Fibroblast of lung (primary cell): Measurements from ENCODE around the gene DLX6. TPM values are rescaled to one million over a fixed set of nuclear protein-coding genes. Genes with fewer than 3 reads are reported as not detected.

Experiments used
- DNase-seq, 2 donors: peaks; one replicate each; pipeline versions ENCODE4 v3.0.0 to v3.0.0-alpha.2; 2010; ENCODE audit warnings: low read depth in 2 of 2
- H2AFZ ChIP-seq: 2 replicates; pipeline ENCODE4 v1.5.1; 2012; ENCODE audit warnings: low read length, control low read depth, inconsistent platforms
- H3K27ac ChIP-seq: 2 replicates; pipeline ENCODE4 v1.5.1; 2011; ENCODE audit warnings: low read length, control low read depth; ENCODE audit not compliant: insufficient read depth
- H3K27me3 ChIP-seq: 2 replicates; pipeline ENCODE4 v1.5.1; 2011; ENCODE audit warnings: mild to moderate bottlenecking, low read length; ENCODE audit not compliant: control insufficient read depth, insufficient read depth
- H3K36me3 ChIP-seq: 2 replicates; pipeline ENCODE4 v1.5.1; 2011; ENCODE audit warnings: low read length; ENCODE audit not compliant: control insufficient read depth, insufficient read depth
- H3K4me1 ChIP-seq: 2 replicates; pipeline ENCODE4 v1.5.1; 2011; ENCODE audit warnings: low read length; ENCODE audit not compliant: control insufficient read depth, insufficient read depth; ENCODE audit errors: extremely low read depth
- H3K4me2 ChIP-seq: 2 replicates; pipeline ENCODE4 v1.5.1; 2011; ENCODE audit warnings: low read length, control low read depth; ENCODE audit not compliant: insufficient read depth; ENCODE audit errors: extremely low read depth
- H3K4me3 ChIP-seq, 4 experiments: fragments of 200-600 bp in 1 of 4; sonication (generic) in 1 of 4; replicated peaks in 1 of 4; 2 replicates each; pipeline ENCODE4 v1.5.1; 2011 to 2016; ENCODE audit warnings: low read length in 4 of 4, low read depth in 3 of 4, mild to moderate bottlenecking in 3 of 4, control low read depth in 2 of 4, inconsistent platforms in 1 of 4, mixed read lengths in 1 of 4; ENCODE audit not compliant: insufficient read depth in 1 of 4; ENCODE audit errors: control extremely low read depth in 1 of 4
- H3K79me2 ChIP-seq: 2 replicates; pipeline ENCODE4 v1.5.1; 2012; ENCODE audit warnings: mild to moderate bottlenecking, low read length, inconsistent platforms; ENCODE audit not compliant: control insufficient read depth, insufficient read depth
- H3K9ac ChIP-seq: 2 replicates; pipeline ENCODE4 v1.5.1; 2011; ENCODE audit warnings: mild to moderate bottlenecking, low read length, control low read depth; ENCODE audit not compliant: insufficient read depth
- H3K9me3 ChIP-seq: 2 replicates; pipeline ENCODE4 v1.5.1; 2012; ENCODE audit warnings: low read depth, low read length; ENCODE audit not compliant: control insufficient read depth, insufficient read depth
- H4K20me1 ChIP-seq: 2 replicates; pipeline ENCODE4 v1.5.1; 2011; ENCODE audit warnings: low read length; ENCODE audit not compliant: control insufficient read depth, insufficient read depth; ENCODE audit errors: extremely low read depth
- EZH2 ChIP-seq: IDR thresholded peaks from 2 replicates; pipeline ENCODE4 v1.5.1; 2012; ENCODE audit warnings: low read length, control low read depth, mild to moderate bottlenecking; ENCODE audit errors: missing control alignments
- polyA plus RNA-seq, 2 donors: library from polyadenylated mRNA; depleted of rRNA in 1 of 2; stranded (reverse) in 1 of 2; unstranded in 1 of 2; fragments of >200 nt; gene quantifications; 2 replicates each; pipeline ENCODE4 v1.2.1, GENCODE V29; 2011 to 2012; ENCODE audit warnings: missing spikeins in 1 of 2
- total RNA-seq: library from RNA; depleted of rRNA; stranded (reverse); fragments of >200 nt; gene quantifications from 2 replicates; pipeline ENCODE4 v1.2.1, GENCODE V29; 2014
- TF ChIP-seq, protein P1 (sequence below), 2 donors: IDR thresholded peaks in 1 of 2; conservative IDR thresholded peaks in 1 of 2; 1 replicate in 1 of 2; 2 replicates in 1 of 2; pipeline ENCODE4 v1.5.1; 2011 to 2012; ENCODE audit warnings: low read length in 2 of 2, control low read depth in 1 of 2, inconsistent platforms in 1 of 2, low read depth in 1 of 2, mild to moderate bottlenecking in 1 of 2

The DLX6 gene
- total and polyA plus RNA-seq, 2 donors (not counting 1 experiment from before 2014, with no cell fraction given): under 0.01 TPM; not detected in 1

DNA sequence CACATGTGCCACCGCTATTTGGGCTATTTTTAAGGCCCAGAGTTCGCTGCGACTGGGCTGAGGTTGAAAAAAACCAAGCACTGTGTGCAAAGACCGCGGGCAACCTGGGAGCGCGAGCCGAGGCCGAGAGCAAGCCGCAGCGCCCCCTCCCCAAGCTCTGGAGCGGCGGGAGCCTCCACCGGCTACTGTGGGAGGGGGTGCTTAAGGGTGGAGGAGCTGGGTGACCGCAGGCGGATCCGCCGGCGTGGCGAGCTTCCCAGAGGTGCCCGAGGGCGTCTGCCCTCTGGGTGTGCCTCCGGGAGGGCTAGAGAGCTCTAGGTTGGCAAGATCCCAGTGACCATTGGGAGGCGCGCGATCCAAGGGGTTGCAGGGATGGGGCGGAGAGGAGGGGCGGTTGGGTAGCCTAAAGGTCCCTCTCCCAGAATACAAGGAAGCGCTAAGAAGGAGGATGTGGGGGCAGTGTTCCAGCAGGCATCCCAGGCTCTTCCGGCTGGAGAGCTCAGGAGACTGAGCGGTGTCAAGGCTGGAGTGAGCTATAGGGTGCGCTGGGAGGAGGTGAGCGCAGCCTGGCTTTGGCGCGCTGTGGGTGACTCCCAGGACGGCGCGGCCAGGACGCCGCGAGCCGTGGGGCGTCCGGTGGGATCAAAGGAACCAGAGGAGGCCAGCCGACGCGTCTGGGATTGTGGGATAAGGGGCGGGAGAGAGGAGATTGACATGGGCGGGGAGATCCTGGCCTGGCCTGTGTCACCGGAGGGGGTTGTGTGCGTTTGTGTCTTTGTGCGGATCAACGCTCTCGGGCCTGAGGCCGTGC, 11.2 kb downstream of the DLX6 start:
- peaks cover 50% of the 10 kb centered on the region for H3K27me3 ChIP-seq
- no peaks in the 10 kb centered on the region for H3K36me3 ChIP-seq
- H4K20me1 ChIP-seq: no peaks in the 10 kb centered on the region
- no peak overlapping the region for H3K9ac ChIP-seq
- H3K4me3 ChIP-seq: no peak overlapping the region
- H3K4me1 ChIP-seq: no peaks in the 10 kb centered on the region
- H3K27ac ChIP-seq: no peak overlapping the region
- H3K4me2 ChIP-seq: no peak overlapping the region
- H3K9me3 ChIP-seq: no peaks in the 10 kb centered on the region
- no peak overlapping the region for H2AFZ ChIP-seq
- DNase-seq: no peak
- TF ChIP-seq, protein P1, sequence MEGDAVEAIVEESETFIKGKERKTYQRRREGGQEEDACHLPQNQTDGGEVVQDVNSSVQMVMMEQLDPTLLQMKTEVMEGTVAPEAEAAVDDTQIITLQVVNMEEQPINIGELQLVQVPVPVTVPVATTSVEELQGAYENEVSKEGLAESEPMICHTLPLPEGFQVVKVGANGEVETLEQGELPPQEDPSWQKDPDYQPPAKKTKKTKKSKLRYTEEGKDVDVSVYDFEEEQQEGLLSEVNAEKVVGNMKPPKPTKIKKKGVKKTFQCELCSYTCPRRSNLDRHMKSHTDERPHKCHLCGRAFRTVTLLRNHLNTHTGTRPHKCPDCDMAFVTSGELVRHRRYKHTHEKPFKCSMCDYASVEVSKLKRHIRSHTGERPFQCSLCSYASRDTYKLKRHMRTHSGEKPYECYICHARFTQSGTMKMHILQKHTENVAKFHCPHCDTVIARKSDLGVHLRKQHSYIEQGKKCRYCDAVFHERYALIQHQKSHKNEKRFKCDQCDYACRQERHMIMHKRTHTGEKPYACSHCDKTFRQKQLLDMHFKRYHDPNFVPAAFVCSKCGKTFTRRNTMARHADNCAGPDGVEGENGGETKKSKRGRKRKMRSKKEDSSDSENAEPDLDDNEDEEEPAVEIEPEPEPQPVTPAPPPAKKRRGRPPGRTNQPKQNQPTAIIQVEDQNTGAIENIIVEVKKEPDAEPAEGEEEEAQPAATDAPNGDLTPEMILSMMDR (conservative IDR thresholded peaks at IDR 0.05 in 1 of 2, IDR thresholded peaks at IDR 0.05 in 1 of 2; ENCODE audit: low read depth in 1 of 2, low read length in 2 of 2): no peak
- TF ChIP-seq EZH2: no peak
- H3K79me2 ChIP-seq: no peaks in the 10 kb centered on the region

DNA sequence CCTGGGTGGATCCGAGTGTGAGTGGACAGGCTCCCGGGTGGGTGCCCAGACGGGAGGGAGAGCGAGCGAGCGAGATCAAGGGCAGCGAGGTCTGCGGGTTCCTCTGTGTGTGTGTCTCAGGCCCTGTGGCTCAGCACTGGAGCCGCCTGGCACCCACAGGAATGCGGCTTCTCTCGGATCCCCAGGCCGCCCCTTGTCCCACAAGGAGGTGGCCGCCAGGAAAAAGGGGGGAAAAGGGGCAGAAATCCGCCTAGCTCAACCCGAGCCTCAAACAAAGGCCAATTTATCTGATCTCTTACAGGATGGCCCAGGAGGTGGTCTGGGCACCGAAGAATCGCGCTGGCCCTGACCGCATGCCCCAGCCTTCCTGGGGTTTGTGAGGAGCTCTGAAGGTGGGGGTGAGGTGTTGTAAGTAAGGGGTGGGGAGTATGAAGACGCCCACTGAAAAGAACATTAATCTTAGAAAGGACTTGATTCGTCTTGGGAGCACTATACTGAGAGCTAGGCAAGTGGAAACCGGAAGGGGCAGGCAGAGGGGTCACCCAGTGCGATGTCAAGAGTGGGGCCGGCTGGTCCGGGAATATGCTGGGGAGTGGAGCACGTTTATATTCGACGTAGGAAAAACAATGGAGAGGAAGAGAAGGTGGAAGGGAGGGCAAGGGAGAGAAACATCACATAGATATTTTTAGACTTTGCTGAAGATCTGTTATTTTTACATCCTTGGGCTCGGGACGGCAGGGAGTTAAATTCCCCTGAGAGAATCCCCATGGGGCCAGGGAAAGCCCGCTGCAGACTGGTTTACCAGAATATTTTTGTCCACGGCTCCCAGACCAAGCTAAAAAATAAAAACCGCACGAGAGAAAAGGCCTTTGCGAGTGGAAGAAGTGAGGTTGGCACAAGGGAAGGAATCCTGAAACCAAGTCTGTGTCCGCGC, 12.1 kb downstream of the DLX6 start:
- no peaks in the 10 kb centered on the region for H3K4me1 ChIP-seq
- H3K4me3 ChIP-seq: no peak overlapping the region
- no peak for DNase-seq
- TF ChIP-seq, protein P1 (conservative IDR thresholded peaks at IDR 0.05 in 1 of 2, IDR thresholded peaks at IDR 0.05 in 1 of 2; ENCODE audit: low read depth in 1 of 2, low read length in 2 of 2): no peak
- TF ChIP-seq EZH2: no peak
- H3K36me3 ChIP-seq: no peaks in the 10 kb centered on the region
- H3K4me2 ChIP-seq: no peak overlapping the region
- H3K27ac ChIP-seq: no peak overlapping the region
- peaks cover 56% of the 10 kb centered on the region for H3K27me3 ChIP-seq
- H3K9ac ChIP-seq: no peak overlapping the region
- no peaks in the 10 kb centered on the region for H4K20me1 ChIP-seq
- no peak overlapping the region for H2AFZ ChIP-seq
- no peaks in the 10 kb centered on the region for H3K9me3 ChIP-seq
- no peaks in the 10 kb centered on the region for H3K79me2 ChIP-seq

DNA sequence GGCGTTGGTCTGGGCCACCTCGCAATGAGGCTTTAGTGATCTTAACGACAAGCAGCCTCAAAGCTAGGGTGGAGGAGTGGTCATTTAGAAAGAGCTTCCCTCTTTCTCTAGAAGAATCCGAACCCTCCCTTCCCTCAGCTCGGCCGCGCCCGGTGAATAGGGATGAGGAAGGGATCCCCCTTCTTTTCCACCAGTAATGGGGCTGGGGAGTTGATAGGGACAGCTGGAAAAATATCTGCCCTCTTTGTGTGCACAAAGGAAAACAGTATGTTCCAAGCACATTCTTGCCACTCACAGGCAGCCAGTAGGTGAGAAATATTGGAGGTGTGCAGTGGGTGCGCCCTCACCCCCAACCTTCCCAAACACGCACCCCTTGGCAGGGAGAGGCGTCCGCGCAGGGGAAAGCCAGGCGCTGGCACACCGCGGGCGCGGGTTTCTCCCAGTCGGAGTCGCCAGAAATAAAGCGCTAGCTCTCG, 12.8 kb downstream of the DLX6 start:
- Histone ChIP-seq H4K20me1 (no peaks in the 10 kb centered on the region), H3K4me2 (no peak overlapping the region), H3K4me3 (no peak overlapping the region), H3K36me3 (no peaks in the 10 kb centered on the region), H3K27me3 (peaks cover 60% of the 10 kb centered on the region), H3K4me1 (no peaks in the 10 kb centered on the region), H3K9ac (no peak overlapping the region), H3K79me2 (no peaks in the 10 kb centered on the region), H2AFZ (no peak overlapping the region), H3K27ac (no peak overlapping the region), H3K9me3 (no peaks in the 10 kb centered on the region)
- TF ChIP-seq EZH2: peak; percentile 83
- TF ChIP-seq, protein P1 (conservative IDR thresholded peaks at IDR 0.05 in 1 of 2, IDR thresholded peaks at IDR 0.05 in 1 of 2; ENCODE audit: low read depth in 1 of 2, low read length in 2 of 2): no peak
- DNase-seq: no peak
